ENCODE results near the gene PIP5K1A.

GRCh38 chr1:151281225-151281968, 83.0 kb downstream of the PIP5K1A start:
- TF ChIP-seq CTCF (IDR thresholded peaks at IDR 0.05; ENCODE audit: low read length), result no peak
- TF ChIP-seq EZH2 (IDR thresholded peaks at IDR 0.05; ENCODE audit: borderline replicate concordance, low read length), result no peak
